Cardiac muscle cell (in vitro differentiated cells and primary cell): ENCODE results near the gene PIK3C2G. TPM values are rescaled to one million over a fixed set of nuclear protein-coding genes. Genes with fewer than 3 reads are reported as not detected.
A peak's percentile ranks its signal among the peaks of the same experiment; 100 is the strongest.

Experiments used
- DNase-seq, 2 donors: peaks; one replicate each; pipeline versions ENCODE4 v3.0.0 to v3.0.0-alpha.2; 2010 to 2017; ENCODE audit warnings: low read depth in 1 of 2, low spot score in 1 of 2
- H3K27ac ChIP-seq: fragments of 200-600 bp; sonication (generic); 2 replicates; pipeline ENCODE4 v1.5.1; 2016
- H3K27me3 ChIP-seq: fragments of 200-600 bp; sonication (generic); 2 replicates; pipeline ENCODE4 v1.6.0; 2016; ENCODE audit warnings: control low read depth
- H3K36me3 ChIP-seq: fragments of 200-600 bp; sonication (generic); 2 replicates; pipeline ENCODE4 v1.5.1; 2016; ENCODE audit warnings: control low read depth
- H3K4me1 ChIP-seq: fragments of 200-600 bp; sonication (generic); 2 replicates; pipeline ENCODE4 v1.8.1; 2017; ENCODE audit warnings: low read depth, mild to moderate bottlenecking, mixed run types
- H3K4me3 ChIP-seq: fragments of 200-600 bp; sonication (generic); 2 replicates; pipeline ENCODE4 v1.5.1; 2016; ENCODE audit warnings: mild to moderate bottlenecking
- H3K9me3 ChIP-seq: fragments of 200-600 bp; sonication (generic); 2 replicates; pipeline ENCODE4 v1.5.1; 2017; ENCODE audit warnings: low read depth, mild to moderate bottlenecking, control low read depth
- polyA plus RNA-seq: library from polyadenylated mRNA; unstranded; fragments of >200 nt; fragmentation: Nextera tagmentation; extraction: Ambion mirVana; gene quantifications from 2 replicates; pipeline ENCODE4 v1.2.1, GENCODE V29; 2016
- total RNA-seq: library from RNA; depleted of rRNA; stranded (reverse); fragments of >200 nt; gene quantifications from 2 replicates; pipeline ENCODE4 v1.2.3, GENCODE V29; 2016
- TF ChIP-seq, protein P1 (sequence below): IDR thresholded peaks from 2 replicates; pipeline ENCODE4 v1.5.1; 2012; ENCODE audit warnings: low read depth, mild to moderate bottlenecking, low read length

Gene PIK3C2G
- total and polyA plus RNA-seq, 2 experiments from 2014 or later = not detected

DNA sequence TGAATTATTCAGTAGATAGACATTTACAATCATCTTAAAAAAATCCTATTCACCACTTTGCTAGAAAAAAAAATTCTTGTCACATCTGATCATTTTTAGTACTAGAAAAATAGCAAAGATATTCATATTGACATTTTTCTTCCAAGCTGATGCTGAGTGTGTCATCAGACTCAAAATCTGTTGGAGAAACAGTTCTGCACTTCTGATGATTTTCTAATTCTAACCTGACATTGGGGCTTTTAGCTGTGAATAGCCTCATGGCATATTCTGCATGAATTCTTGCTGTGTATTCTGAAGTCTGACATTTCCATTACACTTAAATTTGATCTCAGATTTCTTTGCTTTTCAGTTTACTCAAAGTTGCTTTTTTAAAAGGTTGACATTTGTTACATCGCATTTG lies 150.1 kb downstream of the PIK3C2G start:
- no peak overlapping the region for H3K27ac ChIP-seq
- no peaks in the 10 kb centered on the region for H3K4me1 ChIP-seq
- no peaks in the 10 kb centered on the region for H3K9me3 ChIP-seq
- TF ChIP-seq, protein P1, sequence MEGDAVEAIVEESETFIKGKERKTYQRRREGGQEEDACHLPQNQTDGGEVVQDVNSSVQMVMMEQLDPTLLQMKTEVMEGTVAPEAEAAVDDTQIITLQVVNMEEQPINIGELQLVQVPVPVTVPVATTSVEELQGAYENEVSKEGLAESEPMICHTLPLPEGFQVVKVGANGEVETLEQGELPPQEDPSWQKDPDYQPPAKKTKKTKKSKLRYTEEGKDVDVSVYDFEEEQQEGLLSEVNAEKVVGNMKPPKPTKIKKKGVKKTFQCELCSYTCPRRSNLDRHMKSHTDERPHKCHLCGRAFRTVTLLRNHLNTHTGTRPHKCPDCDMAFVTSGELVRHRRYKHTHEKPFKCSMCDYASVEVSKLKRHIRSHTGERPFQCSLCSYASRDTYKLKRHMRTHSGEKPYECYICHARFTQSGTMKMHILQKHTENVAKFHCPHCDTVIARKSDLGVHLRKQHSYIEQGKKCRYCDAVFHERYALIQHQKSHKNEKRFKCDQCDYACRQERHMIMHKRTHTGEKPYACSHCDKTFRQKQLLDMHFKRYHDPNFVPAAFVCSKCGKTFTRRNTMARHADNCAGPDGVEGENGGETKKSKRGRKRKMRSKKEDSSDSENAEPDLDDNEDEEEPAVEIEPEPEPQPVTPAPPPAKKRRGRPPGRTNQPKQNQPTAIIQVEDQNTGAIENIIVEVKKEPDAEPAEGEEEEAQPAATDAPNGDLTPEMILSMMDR = no peak
- no peaks in the 10 kb centered on the region for H3K27me3 ChIP-seq
- no peaks in the 10 kb centered on the region for H3K36me3 ChIP-seq
- no peak for DNase-seq
- no peak overlapping the region for H3K4me3 ChIP-seq

DNA sequence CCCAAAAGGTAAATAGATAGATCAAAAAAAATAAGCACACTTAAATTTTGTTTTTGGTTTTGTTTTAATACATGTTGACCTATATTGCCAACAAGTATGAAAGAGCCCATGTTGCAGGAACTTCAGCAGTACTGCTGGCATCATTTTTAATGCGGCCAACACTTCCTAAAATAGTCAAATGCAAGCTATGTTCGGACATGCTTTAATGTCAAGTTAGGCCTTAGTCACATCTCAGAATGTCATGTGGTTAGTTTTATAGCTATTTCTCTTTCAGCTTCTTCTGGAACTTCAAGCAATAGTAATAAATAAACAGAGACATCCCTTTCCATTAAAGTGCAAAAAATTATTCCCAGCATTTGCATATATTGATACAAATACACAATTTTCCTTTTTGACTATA lies 153.4 kb downstream of the PIK3C2G start:
- no peak for DNase-seq
- H3K9me3 ChIP-seq = no peaks in the 10 kb centered on the region
- H3K4me1 ChIP-seq = no peaks in the 10 kb centered on the region
- H3K36me3 ChIP-seq = no peaks in the 10 kb centered on the region
- TF ChIP-seq, protein P1 = no peak
- H3K4me3 ChIP-seq = no peak overlapping the region
- H3K27ac ChIP-seq = no peak overlapping the region
- H3K27me3 ChIP-seq = no peaks in the 10 kb centered on the region

DNA sequence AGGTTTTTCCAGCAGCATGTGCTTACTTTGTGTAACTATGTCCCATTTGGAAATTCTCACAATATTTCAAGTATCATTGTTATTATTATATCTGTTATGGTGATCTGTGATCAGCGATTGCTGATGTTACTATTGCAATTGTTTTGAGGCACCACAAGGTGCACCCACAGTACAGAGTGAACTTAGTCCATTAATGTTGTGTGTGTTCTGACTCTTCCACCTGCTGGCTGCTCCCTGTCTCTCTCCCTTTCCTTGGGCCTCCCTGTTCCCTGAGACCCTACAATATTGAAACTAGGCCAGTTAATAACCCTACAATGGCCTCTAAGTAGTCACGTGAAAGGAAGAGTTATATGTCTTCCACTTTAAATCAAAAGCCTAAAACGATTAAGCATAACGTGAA lies 153.9 kb downstream of the PIK3C2G start:
- TF ChIP-seq, protein P1 = no peak
- no peak overlapping the region for H3K4me3 ChIP-seq
- H3K36me3 ChIP-seq = no peaks in the 10 kb centered on the region
- H3K4me1 ChIP-seq = no peaks in the 10 kb centered on the region
- DNase-seq = no peak
- no peaks in the 10 kb centered on the region for H3K27me3 ChIP-seq
- no peak overlapping the region for H3K27ac ChIP-seq
- H3K9me3 ChIP-seq = no peaks in the 10 kb centered on the region

DNA sequence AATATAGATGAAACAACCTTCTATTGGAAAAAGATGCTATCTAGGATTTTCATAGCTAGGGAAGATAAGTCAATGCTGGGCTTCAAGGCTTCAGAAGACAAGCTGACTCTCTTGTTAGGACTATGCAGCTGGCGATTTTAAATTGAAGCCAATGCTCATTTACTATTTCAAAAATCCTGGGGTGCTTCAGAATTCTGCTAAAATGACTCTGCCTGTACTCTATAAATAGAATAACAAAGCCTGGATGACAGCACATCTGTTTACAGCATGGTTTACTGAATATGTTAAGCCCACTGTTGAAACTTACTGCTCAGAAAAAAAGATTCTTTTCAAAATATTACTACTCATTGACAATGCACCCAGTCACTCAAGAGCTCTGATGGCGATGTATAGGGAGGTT lies 155.1 kb downstream of the PIK3C2G start:
- H3K9me3 ChIP-seq = no peaks in the 10 kb centered on the region
- TF ChIP-seq, protein P1 = no peak
- H3K27me3 ChIP-seq = no peaks in the 10 kb centered on the region
- H3K4me1 ChIP-seq = no peaks in the 10 kb centered on the region
- H3K4me3 ChIP-seq = no peak overlapping the region
- no peak overlapping the region for H3K27ac ChIP-seq
- no peaks in the 10 kb centered on the region for H3K36me3 ChIP-seq
- DNase-seq = no peak

DNA sequence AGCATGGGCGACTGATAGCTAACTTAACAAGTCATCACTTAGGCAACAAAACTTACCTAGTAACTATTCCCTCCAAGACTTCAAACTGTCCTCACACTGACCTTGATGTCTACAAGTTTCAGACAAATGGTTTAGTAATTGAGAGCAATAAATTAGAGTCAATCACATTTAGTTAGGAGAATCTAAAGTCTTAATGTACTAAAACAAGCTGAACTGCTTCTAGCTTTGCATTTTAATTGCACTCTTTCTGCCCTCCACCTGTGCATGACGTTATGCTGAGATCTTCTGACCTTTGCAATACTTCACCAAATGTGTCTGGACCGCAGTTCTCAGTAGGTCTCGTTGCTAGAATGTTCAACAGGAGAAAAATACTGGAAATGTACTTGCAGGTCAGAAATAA lies 158.0 kb downstream of the PIK3C2G start:
- no peaks in the 10 kb centered on the region for H3K27me3 ChIP-seq
- no peak overlapping the region for H3K27ac ChIP-seq
- TF ChIP-seq, protein P1 = no peak
- H3K4me1 ChIP-seq = no peaks in the 10 kb centered on the region
- H3K9me3 ChIP-seq = no peaks in the 10 kb centered on the region
- no peak for DNase-seq
- H3K36me3 ChIP-seq = no peaks in the 10 kb centered on the region
- H3K4me3 ChIP-seq = no peak overlapping the region

DNA sequence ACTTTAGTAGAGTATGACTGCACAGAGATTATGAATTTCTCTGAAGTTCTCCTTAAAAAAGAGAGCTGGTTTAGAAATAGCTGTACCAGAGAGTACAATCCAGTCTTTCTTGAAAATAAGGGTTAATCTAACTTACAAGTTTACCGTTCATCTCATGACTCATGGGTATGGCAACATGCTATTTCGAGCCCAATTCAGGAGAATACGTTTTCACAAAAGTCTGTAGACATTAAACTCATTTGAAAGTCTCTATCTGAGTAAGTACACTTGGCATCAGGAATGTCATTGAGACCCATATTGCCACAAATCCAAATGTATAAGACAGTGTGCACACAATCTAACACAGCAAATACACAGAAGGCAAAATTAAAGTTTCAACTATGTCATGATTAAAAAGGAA lies 160.5 kb downstream of the PIK3C2G start:
- DNase-seq = peak in 1 of 2 donors; percentile 30
- Histone ChIP-seq H3K9me3 (no peaks in the 10 kb centered on the region), H3K27me3 (no peaks in the 10 kb centered on the region), H3K36me3 (no peaks in the 10 kb centered on the region), H3K4me1 (no peaks in the 10 kb centered on the region), H3K4me3 (no peak overlapping the region), H3K27ac (no peak overlapping the region)
- TF ChIP-seq, protein P1 = no peak
